NCI-H2227 (cell line): ENCODE results near the gene REEP6.
A peak's percentile ranks its signal among the peaks of the same experiment; 100 is the strongest.

Experiments used
- DNase-seq: peaks from one replicate; lab custom pipeline; 2025; ENCODE audit not compliant: unreplicated experiment; lab: John Stamatoyannopoulos, UW

REEP6 gene

GRCh38 chr19:1491114-1491848 is at the start of gene REEP6:
REEP6 (plus strand) TSS chr19:1491181; CDS start chr19:1491270, 89 bp downstream.
- no peak for DNase-seq

GRCh38 chr19:1441677-1442438 is 49.1 kb upstream of the REEP6 start:
- DNase-seq, result no peak

DNA sequence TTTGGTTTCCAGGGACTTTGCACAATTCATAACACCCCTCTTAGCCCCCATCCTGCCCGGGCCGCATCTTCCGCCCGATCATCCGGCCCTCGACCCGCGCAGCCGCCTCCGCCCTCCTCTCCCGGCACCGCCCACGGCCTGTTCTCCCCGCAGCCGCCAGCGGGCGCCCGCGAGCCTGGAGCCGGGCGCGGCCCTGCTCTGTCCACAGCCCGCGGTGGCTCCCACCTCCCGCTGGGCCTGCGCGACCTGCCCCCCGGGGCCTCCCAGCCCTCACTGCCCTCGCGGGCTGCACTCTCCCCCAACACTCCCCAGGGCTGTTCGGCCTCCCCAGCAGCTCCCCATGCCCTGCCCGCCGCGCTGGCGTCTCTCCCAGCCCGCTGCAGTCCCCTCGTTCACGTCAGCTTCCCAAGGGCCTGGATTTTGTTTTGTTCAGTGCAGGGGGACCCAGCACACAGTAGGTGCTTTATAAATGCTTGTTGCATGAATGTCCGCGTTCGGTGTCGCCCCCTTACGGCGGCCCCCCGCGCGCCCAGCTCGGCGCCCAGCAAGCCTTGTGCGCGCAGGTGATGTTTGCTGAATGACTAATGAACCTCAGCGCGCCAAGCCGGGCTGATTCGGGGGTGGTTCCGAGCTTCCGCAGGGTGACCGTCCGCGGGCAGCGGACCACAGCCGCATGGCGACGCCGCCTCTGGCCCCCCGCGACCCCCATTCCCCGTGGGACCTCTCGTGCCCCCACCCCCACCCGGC is 45.6 kb upstream of the REEP6 start:
- DNase-seq, result peak; percentile 78

GRCh38 chr19:1445932-1446712 is 44.9 kb upstream of the REEP6 start:
- DNase-seq, result peak; percentile 86

GRCh38 chr19:1446713-1447481 is 44.1 kb upstream of the REEP6 start:
- DNase-seq, result peak; percentile 33

- no peak for DNase-seq
These were observed 43.5 kb upstream of the REEP6 start for GRCh38 chr19:1447504-1447903.

DNA sequence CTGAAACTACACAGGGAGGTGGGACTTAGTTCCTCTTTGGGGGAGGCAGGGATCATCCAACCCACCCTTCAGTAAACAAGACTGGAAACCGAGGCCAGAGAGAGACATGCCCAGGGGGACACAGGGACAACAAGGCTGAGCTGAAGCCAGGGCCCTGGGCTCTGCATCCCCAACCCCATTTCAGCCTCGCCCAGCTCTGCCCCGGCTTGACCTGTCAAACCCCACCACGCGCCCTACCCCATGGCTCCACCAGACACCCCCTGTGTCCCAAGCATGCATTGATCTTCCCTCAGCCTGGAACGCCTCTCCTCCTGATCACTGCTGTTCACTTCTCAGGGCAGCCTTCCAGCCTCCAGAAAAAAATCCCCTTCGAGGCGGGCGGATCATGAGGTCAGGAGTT is 43.0 kb upstream of the REEP6 start:
- DNase-seq, result no peak

GRCh38 chr19:1449467-1450442 is 41.2 kb upstream of the REEP6 start, which contains the start of gene APC2:
APC2 (plus strand) TSS chr19:1450121; CDS start chr19:1453002, 2,881 bp downstream.
- DNase-seq, result peak; percentile 93

DNA sequence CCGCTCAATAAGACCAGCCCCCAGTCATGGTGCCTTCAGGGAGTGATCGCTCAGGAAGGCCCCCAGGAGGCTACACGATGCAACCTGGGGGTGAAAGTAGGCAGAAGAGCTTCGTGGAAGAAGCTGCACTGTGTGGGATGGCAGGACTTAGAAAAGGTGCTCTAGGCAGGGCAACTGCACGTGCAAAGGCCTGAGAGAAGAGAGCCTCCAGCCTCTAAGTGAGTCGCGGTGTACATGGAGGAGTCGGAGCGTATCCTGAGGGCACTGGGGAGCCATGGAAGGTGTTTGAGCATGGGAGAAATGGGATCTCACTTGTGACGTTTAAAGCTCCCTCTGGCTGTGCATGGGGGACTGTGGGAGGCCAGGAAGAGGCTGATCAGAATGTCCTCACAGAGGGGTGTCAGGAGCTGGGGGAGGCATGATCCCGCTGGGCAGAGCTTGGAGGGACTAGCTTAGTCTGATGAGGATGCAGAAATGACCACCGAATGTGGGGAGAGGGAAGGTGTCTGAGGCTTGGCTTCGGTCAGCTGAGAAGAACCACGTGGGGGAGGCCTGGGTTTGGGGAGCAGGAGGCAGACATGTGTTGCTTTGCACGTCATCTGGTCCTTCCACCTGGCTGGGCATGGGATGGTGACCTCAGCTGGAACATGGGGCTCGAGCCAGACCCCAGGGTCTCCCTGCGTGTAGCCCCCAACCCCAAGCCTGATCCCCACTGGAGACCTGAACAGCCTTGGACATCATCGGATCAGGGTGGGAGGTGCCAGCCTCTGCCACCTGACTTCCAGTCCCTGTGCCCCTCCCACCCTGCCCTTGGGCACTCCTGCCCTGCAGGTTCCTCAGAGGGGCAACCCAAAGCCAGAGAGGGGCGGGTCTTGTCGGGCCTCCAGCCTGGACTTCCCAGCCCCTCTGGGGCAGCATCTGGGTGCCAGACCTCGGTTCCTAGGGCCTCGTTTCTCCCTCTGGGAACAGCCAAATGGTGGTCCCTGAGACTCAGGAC is 39.9 kb upstream of the REEP6 start:
- DNase-seq, result peak; percentile 36

GRCh38 chr19:1451916-1452801 is 38.8 kb upstream of the REEP6 start:
- DNase-seq, result peak; percentile 66

- no peak for DNase-seq
These were observed 38.0 kb upstream of the REEP6 start for GRCh38 chr19:1452802-1453524.

DNA sequence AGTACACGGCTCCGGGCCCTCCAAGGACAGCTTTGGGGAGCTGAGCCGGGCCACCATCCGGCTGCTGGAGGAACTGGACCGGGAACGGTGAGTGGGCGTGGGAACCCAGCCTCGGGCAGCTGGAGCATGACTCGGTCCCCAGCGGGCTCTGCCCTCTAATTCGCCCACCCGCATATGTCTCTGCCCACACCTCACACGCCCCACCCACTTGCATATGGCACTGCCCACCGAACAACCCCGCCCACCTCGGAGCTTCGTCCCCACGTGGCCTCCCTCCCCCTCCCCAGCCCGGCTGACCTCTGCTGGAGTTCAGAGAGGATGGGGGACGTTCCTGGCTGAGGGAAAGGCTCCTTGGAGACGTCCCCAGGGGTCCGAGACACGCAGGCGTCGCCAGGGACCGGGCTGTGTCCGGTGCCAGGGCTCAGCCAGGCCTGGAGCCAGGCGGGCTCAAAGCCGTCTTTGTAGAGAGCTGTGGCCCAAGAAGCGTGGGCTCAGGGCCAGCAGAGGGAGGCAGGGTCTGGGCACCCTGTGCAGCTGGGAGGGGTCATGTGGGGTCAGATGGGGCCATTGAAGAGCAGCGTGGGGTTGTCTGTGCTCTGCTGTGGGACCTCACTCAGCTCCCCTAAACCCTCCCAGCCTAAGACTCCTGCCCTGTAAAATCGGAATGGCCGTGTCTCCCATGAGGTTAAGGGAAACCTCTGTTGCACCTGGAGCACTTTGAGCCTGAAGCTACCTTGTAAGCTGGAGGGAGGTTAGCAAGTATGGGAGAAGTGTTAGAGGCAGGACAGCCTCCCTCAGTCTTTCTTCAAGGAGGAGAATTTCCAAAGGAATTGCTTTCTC is 37.2 kb upstream of the REEP6 start:
- no peak for DNase-seq

- DNase-seq, result no peak
These were observed 36.0 kb upstream of the REEP6 start for GRCh38 chr19:1455002-1455335.

DNA sequence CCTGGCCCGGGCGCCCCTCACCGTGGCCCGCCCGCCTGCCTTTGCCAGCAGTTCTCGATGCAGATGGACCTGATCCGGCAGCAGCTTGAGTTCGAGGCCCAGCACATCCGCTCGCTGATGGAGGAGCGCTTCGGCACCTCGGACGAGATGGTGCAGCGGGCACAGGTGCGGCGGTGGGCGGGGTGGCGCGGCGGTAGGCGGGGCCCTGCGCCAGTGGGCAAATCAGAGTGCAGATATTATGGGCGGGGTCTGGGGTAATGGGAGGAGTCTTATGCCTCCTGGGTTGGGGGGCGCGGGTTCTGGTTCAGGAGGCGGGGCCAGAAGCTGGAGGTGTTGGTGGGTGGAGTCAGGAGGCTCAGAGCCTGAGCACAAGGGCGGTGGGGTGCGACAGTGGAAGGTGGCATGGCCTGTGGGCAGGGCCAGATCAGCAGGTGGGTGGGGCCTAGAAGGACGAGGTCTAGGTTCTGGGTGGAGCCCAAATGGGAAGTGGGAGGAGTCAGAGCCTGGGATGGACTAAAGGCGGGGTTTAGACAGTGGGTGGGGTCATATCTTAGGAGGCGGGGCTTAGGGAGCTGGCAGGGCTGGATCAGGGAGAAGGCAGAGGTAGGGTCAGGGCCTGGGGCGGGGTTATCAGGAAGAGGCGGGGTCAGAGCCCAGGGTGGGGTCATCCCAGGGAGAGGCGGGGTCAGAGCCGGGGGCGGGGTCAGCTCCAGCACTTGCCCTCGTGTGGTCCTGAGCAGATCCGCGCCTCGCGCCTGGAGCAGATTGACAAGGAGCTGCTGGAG is 35.5 kb upstream of the REEP6 start:
- peak; percentile 49 for DNase-seq
